ENCODE results near the gene NPM1. TPM values are rescaled to one million over a fixed set of nuclear protein-coding genes. Genes with fewer than 3 reads are reported as not detected.

Gene NPM1
- total RNA-seq, 1 experiment from 2014 or later, result 3,530 TPM

- DNase-seq (ENCODE audit: low spot score), result no peak
- POLR2A ChIA-PET, result no interaction called here
Observed at GRCh38 chr5:171428168-171428696, 40.6 kb downstream of the NPM1 start.

GRCh38 chr5:171428809-171429542 is 41.3 kb downstream of the NPM1 start:
- Mint-ChIP-seq H3K27me3 (ENCODE audit: low read depth) (no peaks in the 10 kb centered on the region), H3K4me3 (no peak overlapping the region), H3K27ac (no peak overlapping the region), H3K36me3 (no peaks in the 10 kb centered on the region), H3K9me3 (no peaks in the 10 kb centered on the region), H3K4me1 (peaks cover 22% of the 10 kb centered on the region)
- ChIA-PET POLR2A (no interaction called here), CTCF (interaction anchor here (1.3 to 2.5 kb wide), 2 partner anchors 10 kb away, joined by 5 to 12 read pairs; partner anchors contain the start of gene FGF18)
- DNase-seq (ENCODE audit: low spot score) (no peak), ATAC-seq (no peak)
- TF ChIP-seq PRDM15 (CRISPR knock-in tag; IDR thresholded peaks at IDR 0.05), result no peak
- TF ChIP-seq CREM (CRISPR knock-in tag; IDR thresholded peaks at IDR 0.05), result no peak
- no peak for TF ChIP-seq HMGA2 (CRISPR knock-in tag; IDR thresholded peaks at IDR 0.05)
- TF ChIP-seq NR1H2 (CRISPR knock-in tag; IDR thresholded peaks at IDR 0.05), result no peak

More at GRCh38 chr5:171428168-171428696, 40.6 kb downstream of the NPM1 start:
- Mint-ChIP-seq H3K36me3 (no peaks in the 10 kb centered on the region), H3K4me1 (peaks cover 17% of the 10 kb centered on the region), H3K9me3 (no peaks in the 10 kb centered on the region), H3K27ac (no peak overlapping the region; the same call in 1 of the 2 replicates), H3K27me3 (ENCODE audit: low read depth) (no peaks in the 10 kb centered on the region; the same call in 1 of the 2 replicates), H3K4me3 (no peak overlapping the region)
- TF ChIP-seq CREM (CRISPR knock-in tag; IDR thresholded peaks at IDR 0.05), result no peak
- TF ChIP-seq TP53 (CRISPR knock-in tag; IDR thresholded peaks at IDR 0.05), result no peak
- ATAC-seq, result no peak
- CTCF ChIA-PET, result interaction anchor here (2.5 kb wide), 1 partner anchor 9 kb away, joined by 12 read pairs; the partner anchor contains the start of gene FGF18

- Mint-ChIP-seq H3K4me3 (no peak overlapping the region), H3K27ac (no peak overlapping the region), H3K36me3 (no peaks in the 10 kb centered on the region), H3K9me3 (no peaks in the 10 kb centered on the region), H3K4me1 (peaks cover 21% of the 10 kb centered on the region), H3K27me3 (ENCODE audit: low read depth) (no peaks in the 10 kb centered on the region)
- ATAC-seq, result no peak
- ChIA-PET POLR2A (no interaction called here), CTCF (interaction anchor here (1.3 kb wide), 1 partner anchor 11 kb away, joined by 5 read pairs; no protein-coding TSS in a partner anchor)
- no peak for DNase-seq (ENCODE audit: low spot score)
- TF ChIP-seq FOXK1 (CRISPR knock-in tag; IDR thresholded peaks at IDR 0.05) (no peak), ZNF416 (CRISPR knock-in tag; IDR thresholded peaks at IDR 0.05) (no peak), RORB (CRISPR knock-in tag; IDR thresholded peaks at IDR 0.05) (no peak), KAT7 (CRISPR knock-in tag; IDR thresholded peaks at IDR 0.05; ENCODE audit: borderline replicate concordance) (no peak), ZNF671 (CRISPR knock-in tag; IDR thresholded peaks at IDR 0.05) (no peak), HMGXB4 (CRISPR knock-in tag; IDR thresholded peaks at IDR 0.05) (no peak), ETV6 (CRISPR knock-in tag; IDR thresholded peaks at IDR 0.05) (no peak), ZNF425 (CRISPR knock-in tag; conservative IDR thresholded peaks at IDR 0.05) (no peak), CREM (CRISPR knock-in tag; IDR thresholded peaks at IDR 0.05) (no peak), ZNF219 (CRISPR knock-in tag; IDR thresholded peaks at IDR 0.05; ENCODE audit: borderline replicate concordance) (no peak), ZNF317 (CRISPR knock-in tag; IDR thresholded peaks at IDR 0.05; ENCODE audit: borderline replicate concordance, low read depth) (no peak), PRDM15 (CRISPR knock-in tag; IDR thresholded peaks at IDR 0.05) (no peak), ZNF121 (CRISPR knock-in tag; IDR thresholded peaks at IDR 0.05) (no peak), SMAD3 (CRISPR knock-in tag; IDR thresholded peaks at IDR 0.05; ENCODE audit: borderline replicate concordance) (no peak)
- TF ChIP-seq, protein P1, sequence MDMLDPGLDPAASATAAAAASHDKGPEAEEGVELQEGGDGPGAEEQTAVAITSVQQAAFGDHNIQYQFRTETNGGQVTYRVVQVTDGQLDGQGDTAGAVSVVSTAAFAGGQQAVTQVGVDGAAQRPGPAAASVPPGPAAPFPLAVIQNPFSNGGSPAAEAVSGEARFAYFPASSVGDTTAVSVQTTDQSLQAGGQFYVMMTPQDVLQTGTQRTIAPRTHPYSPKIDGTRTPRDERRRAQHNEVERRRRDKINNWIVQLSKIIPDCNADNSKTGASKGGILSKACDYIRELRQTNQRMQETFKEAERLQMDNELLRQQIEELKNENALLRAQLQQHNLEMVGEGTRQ (CRISPR knock-in tag; IDR thresholded peaks at IDR 0.05), result no peak
Observed at GRCh38 chr5:171429543-171429910, 41.9 kb downstream of the NPM1 start.
